CD4-positive, alpha-beta T cell treated with Interleukin-21 for 1 hour (primary cell): Measurements from ENCODE around the gene ZFPM1.

Source experiments
- DNase-seq: peaks from one replicate; pipeline ENCODE4 v3.0.0-alpha.2; 2020

The ZFPM1 gene

GRCh38 chr16:88577166-88577565, 124.1 kb downstream of the ZFPM1 start:
- DNase-seq = no peak

GRCh38 chr16:88578446-88579313, 125.6 kb downstream of the ZFPM1 start:
- no peak for DNase-seq

GRCh38 chr16:88580371-88580770, 127.3 kb downstream of the ZFPM1 start:
- no peak for DNase-seq

GRCh38 chr16:88581033-88581432, 128.0 kb downstream of the ZFPM1 start:
- no peak for DNase-seq

GRCh38 chr16:88582912-88583575, 130.0 kb downstream of the ZFPM1 start:
- DNase-seq = no peak

- DNase-seq = no peak
Observed at GRCh38 chr16:88584676-88585075, 131.6 kb downstream of the ZFPM1 start.

GRCh38 chr16:88585269-88585668, 132.2 kb downstream of the ZFPM1 start:
- DNase-seq = no peak

- no peak for DNase-seq
Observed at GRCh38 chr16:88585927-88586581, 133.0 kb downstream of the ZFPM1 start.
